Measurements from ENCODE around the gene USP15. TPM values are rescaled to one million over a fixed set of nuclear protein-coding genes. Genes with fewer than 3 reads are reported as not detected.

The USP15 gene
- total RNA-seq, 1 donor = 51.4 TPM

GRCh38 chr12:62260733-62261683 is 804 bp downstream of the USP15 start:
- peaks cover 10% of the 10 kb centered on the region for H3K4me1 ChIP-seq (ENCODE audit: insufficient read depth, low read length)
- peak overlapping the region; percentile 87 for H3K4me2 ChIP-seq (ENCODE audit: insufficient read depth, low read length)
- peaks cover 58% of the 10 kb centered on the region for H3K79me2 ChIP-seq (ENCODE audit: insufficient read depth, low read length)
- H2AFZ ChIP-seq (ENCODE audit: low read length) = peak overlapping the region; percentile 88
- H3K36me3 ChIP-seq (ENCODE audit: insufficient read depth, low read length) = no peaks in the 10 kb centered on the region
- no peaks in the 10 kb centered on the region for H3K27me3 ChIP-seq (ENCODE audit: insufficient read depth, low read length)
- H4K20me1 ChIP-seq (ENCODE audit: insufficient read depth, low read length) = peaks cover 23% of the 10 kb centered on the region
- DNase-seq (ENCODE audit: insufficient read length, low spot score, missing footprints) = peak; percentile 52
- TF ChIP-seq CTCF (IDR thresholded peaks at IDR 0.05; ENCODE audit: extremely low read depth, low read depth, low read length) = no peak
- H3K9me3 ChIP-seq (ENCODE audit: low read depth, low read length) = no peaks in the 10 kb centered on the region
- peak overlapping the region; percentile 85 for H3K27ac ChIP-seq (ENCODE audit: low read depth, low read length)
- H3K4me3 ChIP-seq (ENCODE audit: insufficient read depth, low read length) = peak overlapping the region; percentile 97

GRCh38 chr12:62261876-62262517 is 1.8 kb downstream of the USP15 start:
- Histone ChIP-seq H3K27me3 (ENCODE audit: insufficient read depth, low read length) (no peaks in the 10 kb centered on the region), H3K36me3 (ENCODE audit: insufficient read depth, low read length) (no peaks in the 10 kb centered on the region), H2AFZ (ENCODE audit: low read length) (no peak overlapping the region), H3K4me3 (ENCODE audit: insufficient read depth, low read length) (no peak overlapping the region), H3K27ac (ENCODE audit: low read depth, low read length) (peak overlapping the region; percentile 6), H3K4me1 (ENCODE audit: insufficient read depth, low read length) (peaks cover 10% of the 10 kb centered on the region), H4K20me1 (ENCODE audit: insufficient read depth, low read length) (peaks cover 23% of the 10 kb centered on the region), H3K79me2 (ENCODE audit: insufficient read depth, low read length) (peaks cover 68% of the 10 kb centered on the region), H3K9me3 (ENCODE audit: low read depth, low read length) (no peaks in the 10 kb centered on the region), H3K4me2 (ENCODE audit: insufficient read depth, low read length) (peak overlapping the region; percentile 87)
- no peak for TF ChIP-seq CTCF (IDR thresholded peaks at IDR 0.05; ENCODE audit: extremely low read depth, low read depth, low read length)
- no peak for DNase-seq (ENCODE audit: insufficient read length, low spot score, missing footprints)

- no peak for DNase-seq (ENCODE audit: insufficient read length, low spot score, missing footprints)
- no peak overlapping the region for H3K4me2 ChIP-seq (ENCODE audit: insufficient read depth, low read length)
Observed at GRCh38 chr12:62263232-62263631, 3.0 kb downstream of the USP15 start.

More at GRCh38 chr12:62263232-62263631, 3.0 kb downstream of the USP15 start:
- no peak overlapping the region for H2AFZ ChIP-seq (ENCODE audit: low read length)
- peaks cover 78% of the 10 kb centered on the region for H3K79me2 ChIP-seq (ENCODE audit: insufficient read depth, low read length)
- no peak overlapping the region for H3K4me3 ChIP-seq (ENCODE audit: insufficient read depth, low read length)
- no peak for TF ChIP-seq CTCF (IDR thresholded peaks at IDR 0.05; ENCODE audit: extremely low read depth, low read depth, low read length)
- H3K36me3 ChIP-seq (ENCODE audit: insufficient read depth, low read length) = no peaks in the 10 kb centered on the region
- no peaks in the 10 kb centered on the region for H3K27me3 ChIP-seq (ENCODE audit: insufficient read depth, low read length)
- peaks cover 25% of the 10 kb centered on the region for H4K20me1 ChIP-seq (ENCODE audit: insufficient read depth, low read length)
- no peak overlapping the region for H3K27ac ChIP-seq (ENCODE audit: low read depth, low read length)
- no peaks in the 10 kb centered on the region for H3K9me3 ChIP-seq (ENCODE audit: low read depth, low read length)
- peaks cover 18% of the 10 kb centered on the region for H3K4me1 ChIP-seq (ENCODE audit: insufficient read depth, low read length)

Data from osteoblast (primary cell).